Stomach smooth muscle (tissue), 2 donors: ENCODE results near the gene CCR6.

Experiments used
- H3K27ac ChIP-seq: one replicate; pipeline ENCODE4 v1.7.0; 2013; ENCODE audit warnings: mild to moderate bottlenecking, low read length, inconsistent platforms
- H3K27me3 ChIP-seq, 2 donors: one replicate each; pipeline ENCODE4 v1.7.0; 2013; ENCODE audit warnings: low read length in 2 of 2; ENCODE audit not compliant: insufficient read depth in 2 of 2, control insufficient read depth in 1 of 2
- H3K36me3 ChIP-seq, 2 donors: one replicate each; pipeline ENCODE4 v1.7.0; 2013; ENCODE audit warnings: low read length in 2 of 2; ENCODE audit not compliant: control insufficient read depth in 2 of 2, insufficient read depth in 2 of 2
- H3K4me1 ChIP-seq: one replicate; pipeline ENCODE4 v1.7.0; 2013; ENCODE audit warnings: low read length; ENCODE audit not compliant: control insufficient read depth, insufficient read depth
- H3K4me3 ChIP-seq, 2 donors: one replicate each; pipeline ENCODE4 v1.7.0; 2013; ENCODE audit warnings: low read length in 2 of 2
- H3K9ac ChIP-seq, 2 donors: one replicate each; pipeline ENCODE4 v1.7.0; 2013; ENCODE audit warnings: low read length in 2 of 2, mild to moderate bottlenecking in 1 of 2
- H3K9me3 ChIP-seq, 2 donors: one replicate each; pipeline ENCODE4 v1.7.0; 2013; ENCODE audit warnings: low read length in 2 of 2; ENCODE audit not compliant: control insufficient read depth in 2 of 2
- donor health status: healthy.
- donor health status: Pancreatic carcinoma.

CCR6 gene

GRCh38 chr6:167120583-167120903 is 2.4 kb upstream of the CCR6 start:
- H3K9me3 ChIP-seq: no peaks in the 10 kb centered on the region
- no peak overlapping the region for H3K4me3 ChIP-seq
- H3K9ac ChIP-seq: no peak overlapping the region
- no peaks in the 10 kb centered on the region for H3K36me3 ChIP-seq
- peaks cover 8% of the 10 kb centered on the region for H3K4me1 ChIP-seq
- H3K27ac ChIP-seq: no peak overlapping the region
- no peaks in the 10 kb centered on the region for H3K27me3 ChIP-seq

- H3K27ac ChIP-seq: no peak overlapping the region
- H3K4me1 ChIP-seq: peaks cover 4% of the 10 kb centered on the region
- H3K9ac ChIP-seq: no peak overlapping the region
- H3K36me3 ChIP-seq: no peaks in the 10 kb centered on the region
- no peak overlapping the region for H3K4me3 ChIP-seq
- H3K27me3 ChIP-seq: no peaks in the 10 kb centered on the region
- no peaks in the 10 kb centered on the region for H3K9me3 ChIP-seq
Observed at GRCh38 chr6:167121335-167121841, 1.5 kb upstream of the CCR6 start.

- Histone ChIP-seq H3K9me3 (no peaks in the 10 kb centered on the region), H3K9ac (no peak overlapping the region), H3K27me3 (no peaks in the 10 kb centered on the region), H3K4me1 (no peaks in the 10 kb centered on the region), H3K4me3 (no peak overlapping the region), H3K36me3 (no peaks in the 10 kb centered on the region), H3K27ac (no peak overlapping the region)
Observed at GRCh38 chr6:167122041-167122826, 662 bp upstream of the CCR6 start.

- Histone ChIP-seq H3K4me1 (no peaks in the 10 kb centered on the region), H3K9me3 (no peaks in the 10 kb centered on the region), H3K27me3 (no peaks in the 10 kb centered on the region), H3K36me3 (no peaks in the 10 kb centered on the region), H3K9ac (no peak overlapping the region), H3K27ac (no peak overlapping the region), H3K4me3 (no peak overlapping the region)
Observed at GRCh38 chr6:167124753-167125152, 1.9 kb downstream of the CCR6 start.

- H3K4me1 ChIP-seq: no peaks in the 10 kb centered on the region
- H3K27me3 ChIP-seq: no peaks in the 10 kb centered on the region
- H3K27ac ChIP-seq: no peak overlapping the region
- no peak overlapping the region for H3K9ac ChIP-seq
- H3K36me3 ChIP-seq: no peaks in the 10 kb centered on the region
- no peaks in the 10 kb centered on the region for H3K9me3 ChIP-seq
- H3K4me3 ChIP-seq: no peak overlapping the region
Observed at GRCh38 chr6:167125410-167125809, 2.5 kb downstream of the CCR6 start.

GRCh38 chr6:167125855-167126349 is 3.0 kb downstream of the CCR6 start:
- H3K36me3 ChIP-seq: no peaks in the 10 kb centered on the region
- no peak overlapping the region for H3K4me3 ChIP-seq

GRCh38 chr6:167127785-167128531 is 5.1 kb downstream of the CCR6 start:
- H3K27me3 ChIP-seq: no peaks in the 10 kb centered on the region
- H3K36me3 ChIP-seq: no peaks in the 10 kb centered on the region
- no peak overlapping the region for H3K27ac ChIP-seq
- H3K4me3 ChIP-seq: no peak overlapping the region
- H3K9me3 ChIP-seq: no peaks in the 10 kb centered on the region
- H3K9ac ChIP-seq: no peak overlapping the region
- H3K4me1 ChIP-seq: no peaks in the 10 kb centered on the region

More at GRCh38 chr6:167125855-167126349, 3.0 kb downstream of the CCR6 start:
- Histone ChIP-seq H3K9me3 (no peaks in the 10 kb centered on the region), H3K4me1 (no peaks in the 10 kb centered on the region), H3K9ac (no peak overlapping the region), H3K27ac (no peak overlapping the region), H3K27me3 (no peaks in the 10 kb centered on the region)

GRCh38 chr6:167129159-167129558 is 6.3 kb downstream of the CCR6 start:
- Histone ChIP-seq H3K27ac (no peak overlapping the region), H3K36me3 (no peaks in the 10 kb centered on the region), H3K4me3 (no peak overlapping the region), H3K9me3 (no peaks in the 10 kb centered on the region), H3K9ac (no peak overlapping the region), H3K27me3 (no peaks in the 10 kb centered on the region), H3K4me1 (no peaks in the 10 kb centered on the region)

GRCh38 chr6:167129562-167129961 is 6.7 kb downstream of the CCR6 start:
- Histone ChIP-seq H3K9ac (no peak overlapping the region), H3K4me3 (no peak overlapping the region), H3K27me3 (no peaks in the 10 kb centered on the region), H3K27ac (no peak overlapping the region), H3K9me3 (no peaks in the 10 kb centered on the region), H3K36me3 (no peaks in the 10 kb centered on the region), H3K4me1 (no peaks in the 10 kb centered on the region)

GRCh38 chr6:167130008-167130677 is 7.2 kb downstream of the CCR6 start:
- H3K36me3 ChIP-seq: no peaks in the 10 kb centered on the region
- H3K4me3 ChIP-seq: no peak overlapping the region
- H3K27ac ChIP-seq: no peak overlapping the region
- no peaks in the 10 kb centered on the region for H3K27me3 ChIP-seq
- no peaks in the 10 kb centered on the region for H3K4me1 ChIP-seq
- no peaks in the 10 kb centered on the region for H3K9me3 ChIP-seq
- H3K9ac ChIP-seq: no peak overlapping the region
